K562 (cell line): ENCODE results near the gene RASL10B. TPM values are rescaled to one million over a fixed set of nuclear protein-coding genes. Genes with fewer than 3 reads are reported as not detected.

Experiments
- ATAC-seq: fragments of 200-7000 bp; cut with Tn5 transposase; 3 replicates; pipeline ENCODE4 v1.9.1; 2020; ENCODE audit warnings: moderate library complexity
- BruUV-seq: library from RNA; stranded (reverse); fragments of 400-500 nt; replicated peaks from 2 replicates; lab custom pipeline; 2021; lab: Mats Ljungman, UMichigan
- CTCF ChIA-PET: fragments of 300-600 bp; formaldehyde crosslinking; extraction: SDS; loops from one replicate; lab custom pipeline; 2021; ENCODE audit warnings: low intra/inter-chr PET ratio; lab: Yijun Ruan, JAX
- POLR2A ChIA-PET: fragments of 300-600, 350-650 bp; sonication (Branson Sonifier 250); formaldehyde crosslinking; extraction: SDS; loops from one replicate; lab custom pipeline; 2021; ENCODE audit warnings: antibody characterized with exemption, inconsistent platforms; lab: Yijun Ruan, JAX
- DNase-seq, 4 experiments: peaks; one replicate each; pipeline versions ENCODE4 v3.0.0 to v3.0.0-alpha.2; 2011 to 2018; ENCODE audit warnings: low spot score in 3 of 4, mixed read lengths in 3 of 4; ENCODE audit errors: extremely low read depth in 1 of 4
- FAIRE-seq: peaks from 2 replicates; lab custom pipeline; 2011; peaks lifted over from hg19 to GRCh38; lab: Jason Lieb, UNC
- H2AFZ ChIP-seq: 2 replicates; pipeline ENCODE4 v1.6.0; 2011; ENCODE audit warnings: low read depth, low read length, control low read depth, inconsistent platforms
- H3K27ac ChIP-seq: fragments of 200-600 bp; 3 replicates; pipeline ENCODE4 v1.8.0; 2011; ENCODE audit warnings: low read depth, mild to moderate bottlenecking, control low read depth, inconsistent platforms, low read length, moderate library complexity, mixed read lengths; ENCODE audit errors: extremely low read depth
- H3K27me3 ChIP-seq, 2 experiments: fragments of 300-600 bp in 1 of 2; 2 replicates in 1 of 2; 3 replicates in 1 of 2; pipeline versions ENCODE4 v1.6.0 to v1.8.0; 2011; ENCODE audit warnings: inconsistent platforms in 2 of 2, low read length in 2 of 2, mild to moderate bottlenecking in 1 of 2, mixed read lengths in 1 of 2, moderate library complexity in 1 of 2; ENCODE audit not compliant: control insufficient read depth in 2 of 2, insufficient read depth in 2 of 2
- H3K36me3 ChIP-seq: fragments of 300-600 bp; 3 replicates; pipeline ENCODE4 v1.8.0; 2011; ENCODE audit warnings: mild to moderate bottlenecking, low read length, inconsistent platforms; ENCODE audit not compliant: control insufficient read depth, insufficient read depth
- H3K4me1 ChIP-seq, 2 experiments: fragments of 200-600 bp in 1 of 2; replicated peaks in 1 of 2; 2 replicates in 1 of 2; 3 replicates in 1 of 2; pipeline versions ENCODE4 v1.5.1 to v1.8.0; 2011; ENCODE audit warnings: inconsistent platforms in 2 of 2, low read length in 2 of 2, mild to moderate bottlenecking in 1 of 2, mixed read lengths in 1 of 2, moderate library complexity in 1 of 2; ENCODE audit not compliant: control insufficient read depth in 2 of 2, insufficient read depth in 2 of 2
- H3K4me2 ChIP-seq: 2 replicates; pipeline ENCODE4 v1.6.1; 2011; ENCODE audit warnings: low read length, control low read depth, inconsistent platforms, mixed read lengths; ENCODE audit not compliant: insufficient read depth
- H3K4me3 ChIP-seq: fragments of 200-600 bp; sonication (generic), shearing (Covaris generic); 2 replicates; pipeline ENCODE4 v1.5.1; 2016; ENCODE audit warnings: control low read depth, inconsistent platforms
- H3K79me2 ChIP-seq: fragments of 200-600 bp; 3 replicates; pipeline ENCODE4 v1.8.0; 2011; ENCODE audit warnings: low read length, inconsistent platforms; ENCODE audit not compliant: control insufficient read depth, insufficient read depth
- H3K9ac ChIP-seq, 2 experiments: 2 replicates each; pipeline versions ENCODE4 v1.6.0 to v1.6.1; 2011; ENCODE audit warnings: low read depth in 2 of 2, low read length in 2 of 2, control low read depth in 1 of 2, inconsistent platforms in 1 of 2, mild to moderate bottlenecking in 1 of 2, mixed read lengths in 1 of 2; ENCODE audit not compliant: insufficient read depth in 1 of 2
- H3K9me1 ChIP-seq: one replicate; pipeline ENCODE4 v1.6.0; 2011; ENCODE audit warnings: inconsistent platforms, mild to moderate bottlenecking, low read length, moderate library complexity; ENCODE audit not compliant: control insufficient read depth, insufficient read depth
- H3K9me3 ChIP-seq: replicated peaks from 2 replicates; pipeline ENCODE4 v1.5.1; 2011; ENCODE audit warnings: low read depth, low read length, inconsistent platforms; ENCODE audit not compliant: control insufficient read depth, insufficient read depth
- H4K20me1 ChIP-seq: replicated peaks from 2 replicates; pipeline ENCODE4 v1.6.1; 2011; ENCODE audit warnings: low read length, inconsistent platforms, mixed read lengths; ENCODE audit not compliant: control insufficient read depth, insufficient read depth
- BMI1 ChIP-seq: fragments of 150-350 bp; IDR thresholded peaks from 2 replicates; pipeline ENCODE4 v1.6.1; 2014; ENCODE audit warnings: low read length
- ETV5 ChIP-seq: sonication (generic); formaldehyde crosslinking; IDR thresholded peaks from 2 replicates; pipeline ENCODE4 v1.4.0; 2020; ENCODE audit warnings: low read depth, mild to moderate bottlenecking, missing genetic modification reagents
- HEY1 ChIP-seq: fragments of 250-450 bp; sonication (Bioruptor Pico); IDR thresholded peaks from 2 replicates; pipeline ENCODE4 v1.5.0; 2020; ENCODE audit warnings: mild to moderate bottlenecking, moderate library complexity, borderline replicate concordance
- KDM2B ChIP-seq: fragments of 250-450 bp; sonication (Bioruptor Pico); IDR thresholded peaks from 2 replicates; pipeline ENCODE4 v1.8.0; 2021; ENCODE audit warnings: mild to moderate bottlenecking, moderate library complexity
- RBFOX2 ChIP-seq: fragments of 200-400 bp; formaldehyde crosslinking; IDR thresholded peaks from 2 replicates; pipeline ENCODE4 v1.6.1; 2017; ENCODE audit warnings: low read depth, mild to moderate bottlenecking, low read length, moderate library complexity
- SRF ChIP-seq, 2 experiments: fragments of 250-450, 450-650 bp in 1 of 2; sonication (Bioruptor Pico) in 1 of 2; sonication (generic) in 1 of 2; formaldehyde crosslinking; IDR thresholded peaks; 2 replicates each; pipeline versions ENCODE4 v1.5.0 to v1.5.1; 2020 to 2022; ENCODE audit warnings: mild to moderate bottlenecking in 1 of 2, missing genetic modification reagents in 1 of 2
- THRAP3 ChIP-seq: fragments of 450-650 bp; IDR thresholded peaks from 2 replicates; pipeline ENCODE4 v1.6.1; 2016; ENCODE audit warnings: mild to moderate bottlenecking, inconsistent platforms, borderline replicate concordance
- ZFP30 ChIP-seq: fragments of 250-450 bp; sonication (Bioruptor Pico); IDR thresholded peaks from 2 replicates; pipeline ENCODE4 v1.8.0; 2022; ENCODE audit warnings: moderate library complexity, mild to moderate bottlenecking, inconsistent platforms, borderline replicate concordance
- ZNF263 ChIP-seq: sonication (generic); formaldehyde crosslinking; IDR thresholded peaks from 2 replicates; pipeline ENCODE4 v1.8.0; 2022; ENCODE audit warnings: mild to moderate bottlenecking, missing genetic modification reagents, borderline replicate concordance
- ZNF830 ChIP-seq: fragments of 250-450 bp; sonication (Bioruptor Pico); IDR thresholded peaks from 2 replicates; pipeline ENCODE4 v1.5.0; 2021; ENCODE audit warnings: mild to moderate bottlenecking
- WGBS: fragments of 100-300 bp; shearing (Covaris generic); methylation state at CpG from one replicate; pipeline ENCODE4 v1.1.6; 2016; ENCODE audit warnings: low coverage, mixed read lengths; ENCODE audit not compliant: insufficient coverage; ENCODE audit errors: missing lambda C conversion rate; 5-methylcytosine and 5-hydroxymethylcytosine counted together
- in situ Hi-C: fragments of 300-500 bp; cut with MboI; formaldehyde crosslinking; loops from 4 replicates; pipeline ENCODE4 v1.15.0; 2018; ENCODE audit warnings: inconsistent platforms, mixed read lengths
- intact Hi-C: fragments of 100-400 bp; cut with micrococcal nuclease; formaldehyde crosslinking; loops from 2 replicates; pipeline ENCODE4 v1.14.2; 2022
- polyA plus RNA-seq, 8 experiments: library from polyadenylated mRNA; depleted of rRNA in 4 of 8; stranded (reverse) in 5 of 8; unstranded in 3 of 8; fragments of >200 nt; fragmentation: Nextera tagmentation in 2 of 8; fragmentation: Illumina TruSeq in 1 of 8; extraction: Ambion mirVana in 2 of 8; extraction: Trizol in 1 of 8; gene quantifications; 2 replicates each; pipeline versions ENCODE4 v1.2.1 to v1.2.3, GENCODE V29; 2011 to 2014; ENCODE audit warnings: inconsistent platforms in 1 of 8, missing spikeins in 1 of 8
- total RNA-seq, 7 experiments: library from RNA; depleted of rRNA in 6 of 7; stranded (reverse); fragments of >200 nt in 6 of 7; fragmentation: Illumina TruSeq in 2 of 7; extraction: Trizol in 2 of 7; gene quantifications; 2 replicates each; pipeline versions ENCODE4 v1.2.1 to v1.2.3, GENCODE V29; 2011 to 2021; ENCODE audit warnings: low replicate concordance in 1 of 7
- TF ChIP-seq, protein P1 (sequence below): fragments of 450-650 bp; IDR thresholded peaks from 2 replicates; pipeline ENCODE4 v1.6.1; 2016; ENCODE audit warnings: borderline replicate concordance
- TF ChIP-seq, protein P2 (sequence below): fragments of 250-450 bp; sonication (Bioruptor Pico); IDR thresholded peaks from 2 replicates; pipeline ENCODE4 v1.8.0; 2021; ENCODE audit warnings: moderate library complexity, mild to moderate bottlenecking, inconsistent platforms
- TF ChIP-seq, protein P3 (sequence below): fragments of 250-450 bp; sonication (Bioruptor Pico); IDR thresholded peaks from 2 replicates; pipeline ENCODE4 v1.5.0; 2021
- TF ChIP-seq, protein P4 (sequence below): fragments of 150-350 bp; conservative IDR thresholded peaks from 2 replicates; pipeline ENCODE4 v1.6.1; 2014; ENCODE audit warnings: low read length

Gene RASL10B
- total and polyA plus RNA-seq, 9 of the 15 experiments (the other 6 are each of a cell fraction or from before 2014, with no cell fraction given) = 0.04 to 0.31 (median 0.14) TPM; not detected in 2

DNA sequence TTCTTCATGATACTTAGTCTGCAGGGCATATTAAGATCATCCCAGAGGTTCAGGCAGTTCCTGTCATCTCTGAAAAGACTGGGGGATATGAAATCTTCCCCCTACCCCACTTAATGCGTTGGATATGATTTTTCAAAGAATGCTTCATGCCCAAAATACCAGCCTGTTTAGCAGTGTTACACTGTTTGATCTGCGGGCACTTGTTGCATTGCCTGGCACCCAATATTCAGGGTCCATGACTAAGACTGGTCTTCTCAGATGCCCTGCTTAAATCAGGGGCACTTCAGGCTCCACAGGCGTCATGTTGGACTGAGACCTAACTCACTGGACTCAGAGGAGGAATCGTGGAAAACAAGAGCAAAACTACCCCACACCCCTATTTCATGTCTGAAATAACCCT, 6.4 kb upstream of the RASL10B start:
- DNase-seq (no peak), ATAC-seq (no peak), FAIRE-seq (no peak)
- Histone ChIP-seq H3K27me3 (no peaks in the 10 kb centered on the region), H3K36me3 (peaks cover 70% of the 10 kb centered on the region), H3K9me3 (no peaks in the 10 kb centered on the region), H4K20me1 (no peaks in the 10 kb centered on the region; the same call in 1 of the 2 replicates), H3K9ac (no peak overlapping the region), H2AFZ (no peak overlapping the region), H3K4me3 (no peak overlapping the region), H3K9me1 (no peaks in the 10 kb centered on the region), H3K79me2 (no peaks in the 10 kb centered on the region), H3K4me1 (no peaks in the 10 kb centered on the region), H3K27ac (no peak overlapping the region), H3K4me2 (no peak overlapping the region)
- ChIA-PET CTCF (no interaction called here), POLR2A (no interaction called here)
- BruUV-seq = no TSS peak
- intact Hi-C loops = no loop called here
- WGBS = 85% methylated on average over 4 of the region's 4 CpGs
- in situ Hi-C loops = loop anchor here (25.0 kb wide), 1 partner anchor 1288 kb away; no protein-coding TSS in a partner anchor
- no peak for TF ChIP-seq ZNF830 (CRISPR knock-in tag)
- TF ChIP-seq, protein P1, sequence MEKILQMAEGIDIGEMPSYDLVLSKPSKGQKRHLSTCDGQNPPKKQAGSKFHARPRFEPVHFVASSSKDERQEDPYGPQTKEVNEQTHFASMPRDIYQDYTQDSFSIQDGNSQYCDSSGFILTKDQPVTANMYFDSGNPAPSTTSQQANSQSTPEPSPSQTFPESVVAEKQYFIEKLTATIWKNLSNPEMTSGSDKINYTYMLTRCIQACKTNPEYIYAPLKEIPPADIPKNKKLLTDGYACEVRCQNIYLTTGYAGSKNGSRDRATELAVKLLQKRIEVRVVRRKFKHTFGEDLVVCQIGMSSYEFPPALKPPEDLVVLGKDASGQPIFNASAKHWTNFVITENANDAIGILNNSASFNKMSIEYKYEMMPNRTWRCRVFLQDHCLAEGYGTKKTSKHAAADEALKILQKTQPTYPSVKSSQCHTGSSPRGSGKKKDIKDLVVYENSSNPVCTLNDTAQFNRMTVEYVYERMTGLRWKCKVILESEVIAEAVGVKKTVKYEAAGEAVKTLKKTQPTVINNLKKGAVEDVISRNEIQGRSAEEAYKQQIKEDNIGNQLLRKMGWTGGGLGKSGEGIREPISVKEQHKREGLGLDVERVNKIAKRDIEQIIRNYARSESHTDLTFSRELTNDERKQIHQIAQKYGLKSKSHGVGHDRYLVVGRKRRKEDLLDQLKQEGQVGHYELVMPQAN = no peak
- TF ChIP-seq SRF (CRISPR knock-in tag; IDR thresholded peaks at IDR 0.05) = no peak
- no peak for TF ChIP-seq RBFOX2
- TF ChIP-seq, protein P2, sequence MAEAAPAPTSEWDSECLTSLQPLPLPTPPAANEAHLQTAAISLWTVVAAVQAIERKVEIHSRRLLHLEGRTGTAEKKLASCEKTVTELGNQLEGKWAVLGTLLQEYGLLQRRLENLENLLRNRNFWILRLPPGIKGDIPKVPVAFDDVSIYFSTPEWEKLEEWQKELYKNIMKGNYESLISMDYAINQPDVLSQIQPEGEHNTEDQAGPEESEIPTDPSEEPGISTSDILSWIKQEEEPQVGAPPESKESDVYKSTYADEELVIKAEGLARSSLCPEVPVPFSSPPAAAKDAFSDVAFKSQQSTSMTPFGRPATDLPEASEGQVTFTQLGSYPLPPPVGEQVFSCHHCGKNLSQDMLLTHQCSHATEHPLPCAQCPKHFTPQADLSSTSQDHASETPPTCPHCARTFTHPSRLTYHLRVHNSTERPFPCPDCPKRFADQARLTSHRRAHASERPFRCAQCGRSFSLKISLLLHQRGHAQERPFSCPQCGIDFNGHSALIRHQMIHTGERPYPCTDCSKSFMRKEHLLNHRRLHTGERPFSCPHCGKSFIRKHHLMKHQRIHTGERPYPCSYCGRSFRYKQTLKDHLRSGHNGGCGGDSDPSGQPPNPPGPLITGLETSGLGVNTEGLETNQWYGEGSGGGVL (CRISPR knock-in tag) = no peak
- TF ChIP-seq, protein P3, sequence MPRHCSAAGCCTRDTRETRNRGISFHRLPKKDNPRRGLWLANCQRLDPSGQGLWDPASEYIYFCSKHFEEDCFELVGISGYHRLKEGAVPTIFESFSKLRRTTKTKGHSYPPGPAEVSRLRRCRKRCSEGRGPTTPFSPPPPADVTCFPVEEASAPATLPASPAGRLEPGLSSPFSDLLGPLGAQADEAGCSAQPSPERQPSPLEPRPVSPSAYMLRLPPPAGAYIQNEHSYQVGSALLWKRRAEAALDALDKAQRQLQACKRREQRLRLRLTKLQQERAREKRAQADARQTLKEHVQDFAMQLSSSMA (CRISPR knock-in tag) = no peak
- TF ChIP-seq KDM2B (CRISPR knock-in tag) = no peak
- no peak for TF ChIP-seq HEY1 (CRISPR knock-in tag)
- no peak for TF ChIP-seq ZFP30 (CRISPR knock-in tag)
- TF ChIP-seq ETV5 = no peak
- no peak for TF ChIP-seq THRAP3
- TF ChIP-seq ZNF263 = no peak
- no peak for TF ChIP-seq BMI1
- TF ChIP-seq, protein P4, sequence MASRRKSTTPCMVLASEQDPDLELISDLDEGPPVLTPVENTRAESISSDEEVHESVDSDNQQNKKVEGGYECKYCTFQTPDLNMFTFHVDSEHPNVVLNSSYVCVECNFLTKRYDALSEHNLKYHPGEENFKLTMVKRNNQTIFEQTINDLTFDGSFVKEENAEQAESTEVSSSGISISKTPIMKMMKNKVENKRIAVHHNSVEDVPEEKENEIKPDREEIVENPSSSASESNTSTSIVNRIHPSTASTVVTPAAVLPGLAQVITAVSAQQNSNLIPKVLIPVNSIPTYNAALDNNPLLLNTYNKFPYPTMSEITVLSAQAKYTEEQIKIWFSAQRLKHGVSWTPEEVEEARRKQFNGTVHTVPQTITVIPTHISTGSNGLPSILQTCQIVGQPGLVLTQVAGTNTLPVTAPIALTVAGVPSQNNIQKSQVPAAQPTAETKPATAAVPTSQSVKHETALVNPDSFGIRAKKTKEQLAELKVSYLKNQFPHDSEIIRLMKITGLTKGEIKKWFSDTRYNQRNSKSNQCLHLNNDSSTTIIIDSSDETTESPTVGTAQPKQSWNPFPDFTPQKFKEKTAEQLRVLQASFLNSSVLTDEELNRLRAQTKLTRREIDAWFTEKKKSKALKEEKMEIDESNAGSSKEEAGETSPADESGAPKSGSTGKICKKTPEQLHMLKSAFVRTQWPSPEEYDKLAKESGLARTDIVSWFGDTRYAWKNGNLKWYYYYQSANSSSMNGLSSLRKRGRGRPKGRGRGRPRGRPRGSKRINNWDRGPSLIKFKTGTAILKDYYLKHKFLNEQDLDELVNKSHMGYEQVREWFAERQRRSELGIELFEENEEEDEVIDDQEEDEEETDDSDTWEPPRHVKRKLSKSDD = no peak
